BLaER1 (cell line): Measurements from ENCODE around the gene OSBPL8.

Source experiments
- H3K27ac ChIP-seq: shearing (Covaris generic); formaldehyde crosslinking; 2 replicates; pipeline ENCODE4 v1.8.1; 2022
- H3K27me3 ChIP-seq: shearing (Covaris generic); formaldehyde crosslinking; 2 replicates; pipeline ENCODE4 v1.8.1; 2022
- H3K36me3 ChIP-seq: shearing (Covaris generic); formaldehyde crosslinking; 2 replicates; pipeline ENCODE4 v1.8.1; 2022
- H3K4me1 ChIP-seq: shearing (Covaris generic); formaldehyde crosslinking; 2 replicates; pipeline ENCODE4 v1.8.1; 2022
- H3K4me2 ChIP-seq: shearing (Covaris generic); formaldehyde crosslinking; 2 replicates; pipeline ENCODE4 v1.8.1; 2022
- H3K4me3 ChIP-seq: shearing (Covaris generic); formaldehyde crosslinking; 2 replicates; pipeline ENCODE4 v1.8.1; 2022
- H3K9ac ChIP-seq: shearing (Covaris generic); formaldehyde crosslinking; 2 replicates; pipeline ENCODE4 v1.8.1; 2022
- H3K9me3 ChIP-seq: shearing (Covaris generic); formaldehyde crosslinking; 2 replicates; pipeline ENCODE4 v1.8.1; 2022
- H4K20me1 ChIP-seq: shearing (Covaris generic); formaldehyde crosslinking; 2 replicates; pipeline ENCODE4 v1.8.1; 2022
- Cebpa-rat ChIP-seq: shearing (Covaris generic); IDR thresholded peaks from 2 replicates; pipeline ENCODE4 v1.8.1; 2022

The OSBPL8 gene

GRCh38 chr12:76360316-76360715 is 199.3 kb downstream of the OSBPL8 start:
- no peak overlapping the region for H3K4me2 ChIP-seq
- peaks cover 4% of the 10 kb centered on the region; the same call in 1 of the 2 replicates for H3K9me3 ChIP-seq
- no peak overlapping the region for H3K27ac ChIP-seq
- H3K4me3 ChIP-seq = no peak overlapping the region
- H3K4me1 ChIP-seq = no peaks in the 10 kb centered on the region
- H3K36me3 ChIP-seq = 0 out of 2 replicates have a peak, but pooled peaks cover 12% of the 10 kb centered on the region
- H3K9ac ChIP-seq = no peak overlapping the region
- no peaks in the 10 kb centered on the region for H3K27me3 ChIP-seq
- H4K20me1 ChIP-seq = no peaks in the 10 kb centered on the region
- TF ChIP-seq Cebpa-rat = no peak

GRCh38 chr12:76356071-76356470 is 203.5 kb downstream of the OSBPL8 start:
- Histone ChIP-seq H3K4me2 (no peak overlapping the region), H3K4me3 (no peak overlapping the region), H3K27me3 (no peaks in the 10 kb centered on the region), H3K9me3 (no peaks in the 10 kb centered on the region), H3K4me1 (no peaks in the 10 kb centered on the region), H3K9ac (no peak overlapping the region), H3K27ac (no peak overlapping the region), H3K36me3 (0 out of 2 replicates have a peak, but pooled peaks cover 12% of the 10 kb centered on the region), H4K20me1 (no peaks in the 10 kb centered on the region)
- no peak for TF ChIP-seq Cebpa-rat

GRCh38 chr12:76348079-76348901 is 211.3 kb downstream of the OSBPL8 start, which contains the start of gene BBS10:
Gene BBS10, minus strand, starts transcription at chr12:76348415. Its CDS starts 57 bp downstream, at chr12:76348358.
- Histone ChIP-seq H3K36me3 (no peaks in the 10 kb centered on the region), H3K9me3 (no peaks in the 10 kb centered on the region), H3K9ac (peak within 1 kb of the TSS; percentile 85), H3K27ac (peak within 1 kb of the TSS; percentile 88), H3K4me2 (peak within 1 kb of the TSS; percentile 83), H4K20me1 (no peaks in the 10 kb centered on the region), H3K27me3 (no peaks in the 10 kb centered on the region), H3K4me1 (peaks cover 21% of the 10 kb centered on the region), H3K4me3 (peak within 1 kb of the TSS; percentile 79)
- no peak for TF ChIP-seq Cebpa-rat

GRCh38 chr12:76346798-76347420 is 212.7 kb downstream of the OSBPL8 start:
- Histone ChIP-seq H3K27me3 (no peaks in the 10 kb centered on the region), H3K9ac (peak overlapping the region; percentile 85; the same call in 1 of the 2 replicates), H3K27ac (no peak overlapping the region), H3K4me3 (peak overlapping the region; percentile 79), H3K36me3 (no peaks in the 10 kb centered on the region), H3K4me1 (peaks cover 21% of the 10 kb centered on the region), H3K9me3 (no peaks in the 10 kb centered on the region), H3K4me2 (peak overlapping the region; percentile 83), H4K20me1 (no peaks in the 10 kb centered on the region)
- TF ChIP-seq Cebpa-rat = no peak

- Histone ChIP-seq H3K9ac (no peak overlapping the region), H3K36me3 (no peaks in the 10 kb centered on the region), H3K9me3 (no peaks in the 10 kb centered on the region), H3K4me1 (peaks cover 21% of the 10 kb centered on the region), H3K4me3 (no peak overlapping the region), H3K4me2 (no peak overlapping the region; the same call in 1 of the 2 replicates), H3K27ac (no peak overlapping the region), H3K27me3 (no peaks in the 10 kb centered on the region), H4K20me1 (no peaks in the 10 kb centered on the region)
- no peak for TF ChIP-seq Cebpa-rat
Measured at GRCh38 chr12:76346236-76346635, 213.3 kb downstream of the OSBPL8 start.

GRCh38 chr12:76345569-76345968 is 214.0 kb downstream of the OSBPL8 start:
- no peak for TF ChIP-seq Cebpa-rat
- no peaks in the 10 kb centered on the region for H3K9me3 ChIP-seq
- no peak overlapping the region for H3K9ac ChIP-seq
- H3K4me3 ChIP-seq = no peak overlapping the region
- H3K27me3 ChIP-seq = no peaks in the 10 kb centered on the region
- H3K36me3 ChIP-seq = no peaks in the 10 kb centered on the region
- no peak overlapping the region for H3K27ac ChIP-seq
- H3K4me1 ChIP-seq = peaks cover 21% of the 10 kb centered on the region
- no peaks in the 10 kb centered on the region for H4K20me1 ChIP-seq
- no peak overlapping the region for H3K4me2 ChIP-seq

- TF ChIP-seq Cebpa-rat = no peak
- no peaks in the 10 kb centered on the region for H4K20me1 ChIP-seq
- H3K4me2 ChIP-seq = no peak overlapping the region
- no peaks in the 10 kb centered on the region for H3K9me3 ChIP-seq
- no peak overlapping the region for H3K9ac ChIP-seq
- no peak overlapping the region for H3K27ac ChIP-seq
- H3K4me3 ChIP-seq = no peak overlapping the region
- H3K4me1 ChIP-seq = peaks cover 2% of the 10 kb centered on the region; the same call in 1 of the 2 replicates
- no peaks in the 10 kb centered on the region for H3K36me3 ChIP-seq
- H3K27me3 ChIP-seq = no peaks in the 10 kb centered on the region
Measured at GRCh38 chr12:76341436-76342030, 218.0 kb downstream of the OSBPL8 start.

GRCh38 chr12:76340680-76341435 is 218.7 kb downstream of the OSBPL8 start:
- TF ChIP-seq Cebpa-rat = no peak

GRCh38 chr12:76337583-76337982 is 222.0 kb downstream of the OSBPL8 start:
- Histone ChIP-seq H3K9me3 (no peaks in the 10 kb centered on the region), H4K20me1 (no peaks in the 10 kb centered on the region), H3K9ac (no peak overlapping the region), H3K36me3 (no peaks in the 10 kb centered on the region), H3K4me2 (no peak overlapping the region), H3K27me3 (no peaks in the 10 kb centered on the region), H3K4me3 (no peak overlapping the region), H3K4me1 (no peaks in the 10 kb centered on the region), H3K27ac (no peak overlapping the region)
- TF ChIP-seq Cebpa-rat = no peak

More at GRCh38 chr12:76340680-76341435, 218.7 kb downstream of the OSBPL8 start:
- H3K27ac ChIP-seq = no peak overlapping the region
- H3K27me3 ChIP-seq = no peaks in the 10 kb centered on the region
- H4K20me1 ChIP-seq = no peaks in the 10 kb centered on the region
- H3K9me3 ChIP-seq = no peaks in the 10 kb centered on the region
- H3K4me2 ChIP-seq = no peak overlapping the region
- no peaks in the 10 kb centered on the region for H3K4me1 ChIP-seq
- H3K36me3 ChIP-seq = no peaks in the 10 kb centered on the region
- H3K4me3 ChIP-seq = no peak overlapping the region
- no peak overlapping the region for H3K9ac ChIP-seq
